B cell (primary cell): Measurements from ENCODE around the gene ZNF14. TPM values are rescaled to one million over a fixed set of nuclear protein-coding genes. Genes with fewer than 3 reads are reported as not detected.

Experiments
- ATAC-seq: fragments of 200-7000 bp; cut with Tn5 transposase; one replicate; pipeline ENCODE4 v1.10.0; 2021; ENCODE audit warnings: low read depth, mild to moderate bottlenecking, moderate number of reproducible peaks, moderate library complexity
- CTCF ChIA-PET: fragments of 350-600 bp; sonication (Branson Sonifier 250); formaldehyde crosslinking; loops from one replicate; lab custom pipeline; 2021; ENCODE audit warnings: antibody characterized with exemption, inconsistent platforms; lab: Charles Lee
- POLR2A ChIA-PET: fragments of 350-600 bp; sonication (Branson Sonifier 250); formaldehyde crosslinking; loops from one replicate; lab custom pipeline; 2021; ENCODE audit warnings: antibody characterized with exemption; lab: Charles Lee
- DNase-seq: peaks from one replicate; pipeline ENCODE4 v3.0.0; 2013
- H2AFZ ChIP-seq: 2 replicates; pipeline ENCODE4 v1.6.1; 2012; ENCODE audit warnings: mild to moderate bottlenecking, low read depth, low read length; ENCODE audit not compliant: insufficient read depth, poor library complexity, severe bottlenecking
- H3K27ac ChIP-seq, 2 donors: 1 replicate in 1 of 2; 2 replicates in 1 of 2; pipeline ENCODE4 v1.5.1; 2012 to 2013; ENCODE audit warnings: low read length in 2 of 2, mild to moderate bottlenecking in 2 of 2, moderate library complexity in 1 of 2
- H3K27me3 ChIP-seq, 4 experiments: fragments of 200-600 bp in 1 of 4; sonication (generic) in 1 of 4; replicated peaks in 1 of 4; 1 replicate in 2 of 4; 2 replicates in 2 of 4; pipeline versions ENCODE4 v1.6.1 to v1.7.0; 2013 to 2016; ENCODE audit warnings: low read length in 3 of 4, mild to moderate bottlenecking in 2 of 4, mixed read lengths in 1 of 4, moderate library complexity in 1 of 4; ENCODE audit not compliant: insufficient read depth in 4 of 4, control insufficient read depth in 3 of 4; ENCODE audit errors: control extremely low read depth in 1 of 4
- H3K36me3 ChIP-seq, 2 experiments: replicated peaks in 1 of 2; 1 replicate in 1 of 2; 2 replicates in 1 of 2; pipeline versions ENCODE4 v1.6.1 to v1.7.1; 2013; ENCODE audit warnings: low read length in 1 of 2; ENCODE audit not compliant: insufficient read depth in 2 of 2, control insufficient read depth in 1 of 2; ENCODE audit errors: control extremely low read depth in 1 of 2, extremely low read depth in 1 of 2
- H3K4me1 ChIP-seq, 2 donors: fragments of 200-600 bp in 1 of 2; sonication (generic) in 1 of 2; 1 replicate in 1 of 2; 2 replicates in 1 of 2; pipeline versions ENCODE4 v1.5.1 to v1.6.1; 2013 to 2017; ENCODE audit warnings: low read length in 2 of 2; ENCODE audit not compliant: control insufficient read depth in 2 of 2, insufficient read depth in 2 of 2
- H3K4me2 ChIP-seq: replicated peaks from 2 replicates; pipeline ENCODE3; 2012; ENCODE audit warnings: mild to moderate bottlenecking, low read depth, low read length; ENCODE audit not compliant: poor library complexity, severe bottlenecking
- H3K4me3 ChIP-seq, 5 experiments: fragments of 200-600 bp in 1 of 5; sonication (generic) in 1 of 5; 1 replicate in 3 of 5; 2 replicates in 2 of 5; pipeline versions ENCODE4 v1.5.1 to v1.7.0; 2011 to 2016; ENCODE audit warnings: low read length in 4 of 5, mild to moderate bottlenecking in 4 of 5, low read depth in 2 of 5, control low read depth in 1 of 5, moderate library complexity in 1 of 5; ENCODE audit not compliant: insufficient read depth in 1 of 5; ENCODE audit errors: control extremely low read depth in 1 of 5, extremely low read depth in 1 of 5
- H3K79me2 ChIP-seq: fragments of 200-600 bp; sonication (generic); one replicate; pipeline ENCODE4 v1.6.0; 2016; ENCODE audit warnings: low read length; ENCODE audit not compliant: control insufficient read depth, insufficient read depth
- H3K9ac ChIP-seq: fragments of 200-600 bp; sonication (generic); 2 replicates; pipeline ENCODE4 v1.6.1; 2017; ENCODE audit warnings: mild to moderate bottlenecking, low read length, moderate library complexity
- H3K9me3 ChIP-seq, 3 donors: one replicate each; pipeline versions ENCODE4 v1.6.1 to v1.7.1; 2013; ENCODE audit warnings: low read length in 2 of 3; ENCODE audit not compliant: control insufficient read depth in 2 of 3, insufficient read depth in 1 of 3; ENCODE audit errors: control extremely low read depth in 1 of 3
- H4K20me1 ChIP-seq: 2 replicates; pipeline ENCODE4 v1.6.0; 2012; ENCODE audit warnings: mild to moderate bottlenecking, low read length; ENCODE audit not compliant: insufficient read depth, control insufficient read depth, poor library complexity, severe bottlenecking
- H3K27ac Mint-ChIP-seq: one replicate; pipeline ENCODE4 v1.8.0; 2021; ENCODE audit warnings: mixed read lengths
- H3K27me3 Mint-ChIP-seq: one replicate; pipeline ENCODE4 v1.8.0; 2021; ENCODE audit warnings: mixed read lengths
- H3K4me1 Mint-ChIP-seq: one replicate; pipeline ENCODE4 v1.8.0; 2021; ENCODE audit warnings: mixed read lengths
- H3K4me3 Mint-ChIP-seq: one replicate; pipeline ENCODE4 v1.8.0; 2021; ENCODE audit warnings: mixed read lengths
- H3K9me3 Mint-ChIP-seq: one replicate; pipeline ENCODE4 v1.8.0; 2022; ENCODE audit warnings: mixed read lengths; ENCODE audit not compliant: insufficient read depth
- CTCF ChIP-seq: fragments of 200-600 bp; IDR thresholded peaks from one replicate; pipeline ENCODE4 v1.8.0; 2022; ENCODE audit warnings: antibody characterized with exemption, mild to moderate bottlenecking
- EZH2 ChIP-seq: IDR thresholded peaks from 2 replicates; pipeline ENCODE4 v1.6.1; 2012; ENCODE audit warnings: borderline replicate concordance, low read depth, mild to moderate bottlenecking, moderate library complexity, low read length; ENCODE audit not compliant: insufficient read depth, poor library complexity, severe bottlenecking
- WGBS: methylation state at CpG from one replicate; pipeline ENCODE4 v1.1.5; 2013; ENCODE audit warnings: missing lambda C conversion rate; ENCODE audit not compliant: insufficient coverage; 5-methylcytosine and 5-hydroxymethylcytosine counted together
- intact Hi-C: fragments of 100-400 bp; cut with micrococcal nuclease; formaldehyde crosslinking; loops from one replicate; pipeline ENCODE4 v1.10.0; 2022
- polyA plus RNA-seq: library from polyadenylated mRNA; depleted of rRNA; stranded (reverse); fragments of >200 nt; gene quantifications from 2 replicates; pipeline ENCODE4 v1.2.3, GENCODE V29; 2012
- total RNA-seq, 2 donors: library from RNA; stranded (reverse); fragments of 120-200 nt in 1 of 2; gene quantifications; 1 replicate in 1 of 2; 2 replicates in 1 of 2; pipeline versions ENCODE4 v1.2.3 to v1.2.4, GENCODE V29; 2013 to 2022

ZNF14 gene
- total and polyA plus RNA-seq, 2 donors (not counting 1 experiment from before 2014, with no cell fraction given) = 3.4 to 21.0 TPM

GRCh38 chr19:19661675-19662251 lies 71.1 kb downstream of the ZNF14 start:
- peak overlapping the region; percentile 74 for H3K9ac ChIP-seq
- CTCF ChIA-PET = interaction anchor here (0.6 to 3.2 kb wide), 6 partner anchors 10 to 130 kb away, joined by 3 to 12 read pairs (median 4); partner anchors contain the start of gene GMIP
- H3K9me3 Mint-ChIP-seq = no peaks in the 10 kb centered on the region
- WGBS = 67% methylated on average over 6 of the region's 18 CpGs
- peak overlapping the region; percentile 97 for H3K27ac Mint-ChIP-seq
- peak overlapping the region; percentile 75 to 88 (median 77) for H3K4me3 ChIP-seq
- H3K36me3 ChIP-seq = peaks cover 0 to 35% of the 10 kb centered on the region in 2 experiments
- peak overlapping the region; percentile 93 for H3K4me3 Mint-ChIP-seq
- H3K27me3 Mint-ChIP-seq = no peaks in the 10 kb centered on the region
- DNase-seq (peak; percentile 84), ATAC-seq (peak; percentile 8)
- H3K4me2 ChIP-seq = peak overlapping the region; percentile 86
- peaks cover 58% of the 10 kb centered on the region for H3K79me2 ChIP-seq
- intact Hi-C loops = loop anchor here (2.0 kb wide), 1 partner anchor 205 kb away; no protein-coding TSS in a partner anchor
- H3K9me3 ChIP-seq = peaks cover 0 to 10% (median 0%) of the 10 kb centered on the region in 3 donors
- H2AFZ ChIP-seq = peak overlapping the region; percentile 63
- H3K4me1 Mint-ChIP-seq = peaks cover 28% of the 10 kb centered on the region
- H3K4me1 ChIP-seq = peaks cover 29 to 44% of the 10 kb centered on the region in 2 donors
- H4K20me1 ChIP-seq = peaks cover 5% of the 10 kb centered on the region
- peak overlapping the region; percentile 77 for H3K27ac ChIP-seq
- TF ChIP-seq CTCF (no peak), EZH2 (no peak)
- H3K27me3 ChIP-seq = no peaks in the 10 kb centered on the region
- POLR2A ChIA-PET = interaction anchor here (0.6 to 2.9 kb wide), 6 partner anchors 9 to 204 kb away, joined by 3 to 22 read pairs (median 4); partner anchors contain the start of genes GMIP, NDUFA13, ZNF253 and ZNF506
